ENCODE data around the gene RPGRIP1L. TPM values are rescaled to one million over a fixed set of nuclear protein-coding genes. Genes with fewer than 3 reads are reported as not detected.
A peak's percentile ranks its signal among the peaks of the same experiment; 100 is the strongest.

The RPGRIP1L gene
- total and polyA plus RNA-seq, 3 donors from 2014 or later = 22.0 to 37.4 (median 23.0) TPM

DNA sequence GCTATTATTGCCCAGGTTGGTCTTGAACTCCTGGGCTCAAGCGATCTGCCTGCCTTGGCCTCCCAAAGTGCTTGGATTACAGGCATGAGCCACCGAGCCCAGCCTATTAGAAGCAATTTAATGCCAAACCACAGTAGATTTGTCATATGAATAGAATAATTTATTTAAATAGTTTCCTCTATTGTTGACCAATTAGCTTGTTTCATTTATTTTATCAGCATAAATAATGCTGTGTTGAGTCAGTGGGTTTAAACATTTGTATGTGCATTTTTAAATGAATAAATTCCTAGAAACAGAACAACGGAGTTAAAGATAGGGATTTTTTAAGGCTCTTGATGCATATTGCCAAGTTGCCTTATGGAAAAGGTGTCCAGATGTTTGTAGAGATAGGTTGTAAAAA lies 27.0 kb upstream of the RPGRIP1L start:
- H3K9me3 ChIP-seq = no peaks in the 10 kb centered on the region
- no peak for DNase-seq
- H3K4me3 ChIP-seq = no peak overlapping the region
- H3K27ac ChIP-seq = no peak overlapping the region
- no peaks in the 10 kb centered on the region for H3K36me3 ChIP-seq (ENCODE audit: low read depth, missing control alignments)
- TF ChIP-seq POLR2A (IDR thresholded peaks at IDR 0.05) = no peak
- TF ChIP-seq, protein P1, sequence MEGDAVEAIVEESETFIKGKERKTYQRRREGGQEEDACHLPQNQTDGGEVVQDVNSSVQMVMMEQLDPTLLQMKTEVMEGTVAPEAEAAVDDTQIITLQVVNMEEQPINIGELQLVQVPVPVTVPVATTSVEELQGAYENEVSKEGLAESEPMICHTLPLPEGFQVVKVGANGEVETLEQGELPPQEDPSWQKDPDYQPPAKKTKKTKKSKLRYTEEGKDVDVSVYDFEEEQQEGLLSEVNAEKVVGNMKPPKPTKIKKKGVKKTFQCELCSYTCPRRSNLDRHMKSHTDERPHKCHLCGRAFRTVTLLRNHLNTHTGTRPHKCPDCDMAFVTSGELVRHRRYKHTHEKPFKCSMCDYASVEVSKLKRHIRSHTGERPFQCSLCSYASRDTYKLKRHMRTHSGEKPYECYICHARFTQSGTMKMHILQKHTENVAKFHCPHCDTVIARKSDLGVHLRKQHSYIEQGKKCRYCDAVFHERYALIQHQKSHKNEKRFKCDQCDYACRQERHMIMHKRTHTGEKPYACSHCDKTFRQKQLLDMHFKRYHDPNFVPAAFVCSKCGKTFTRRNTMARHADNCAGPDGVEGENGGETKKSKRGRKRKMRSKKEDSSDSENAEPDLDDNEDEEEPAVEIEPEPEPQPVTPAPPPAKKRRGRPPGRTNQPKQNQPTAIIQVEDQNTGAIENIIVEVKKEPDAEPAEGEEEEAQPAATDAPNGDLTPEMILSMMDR (IDR thresholded peaks at IDR 0.05) = no peak
- peaks cover 9% of the 10 kb centered on the region for H3K4me1 ChIP-seq
- no peaks in the 10 kb centered on the region for H3K27me3 ChIP-seq
- intact Hi-C loops (cut with DNase I; ENCODE audit: low total_unique reads) = no loop called here
- WGBS, 2 donors = 88 to 93% methylated on average over 3 of the region's 3 CpGs

DNA sequence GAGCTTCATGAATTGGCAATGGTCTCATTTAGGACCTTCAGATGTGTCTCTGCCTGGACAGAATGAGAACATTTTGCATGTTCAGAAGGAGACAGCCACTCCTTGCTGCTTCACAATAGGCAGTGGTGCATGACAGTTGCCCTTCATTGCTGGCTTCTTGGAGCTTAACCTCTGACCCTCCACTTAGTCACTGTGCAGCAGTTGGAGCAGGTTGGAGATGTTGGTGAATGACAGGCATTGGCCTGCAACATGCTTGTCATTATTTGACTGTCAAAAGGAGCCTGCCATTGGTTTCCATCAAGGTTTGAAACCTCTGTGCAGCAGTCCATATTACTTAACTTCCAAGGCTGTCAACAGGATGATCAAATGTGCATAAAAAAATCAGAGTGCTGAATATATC lies 23.0 kb upstream of the RPGRIP1L start:
- Histone ChIP-seq H3K4me1 (no peaks in the 10 kb centered on the region), H3K9me3 (no peaks in the 10 kb centered on the region), H3K27me3 (no peaks in the 10 kb centered on the region), H3K4me3 (no peak overlapping the region), H3K36me3 (ENCODE audit: low read depth, missing control alignments) (no peaks in the 10 kb centered on the region), H3K27ac (no peak overlapping the region)
- intact Hi-C loops (cut with DNase I; ENCODE audit: low total_unique reads) = no loop called here
- TF ChIP-seq, protein P1 (IDR thresholded peaks at IDR 0.05) = no peak
- TF ChIP-seq POLR2A (IDR thresholded peaks at IDR 0.05) = no peak
- DNase-seq = no peak

DNA sequence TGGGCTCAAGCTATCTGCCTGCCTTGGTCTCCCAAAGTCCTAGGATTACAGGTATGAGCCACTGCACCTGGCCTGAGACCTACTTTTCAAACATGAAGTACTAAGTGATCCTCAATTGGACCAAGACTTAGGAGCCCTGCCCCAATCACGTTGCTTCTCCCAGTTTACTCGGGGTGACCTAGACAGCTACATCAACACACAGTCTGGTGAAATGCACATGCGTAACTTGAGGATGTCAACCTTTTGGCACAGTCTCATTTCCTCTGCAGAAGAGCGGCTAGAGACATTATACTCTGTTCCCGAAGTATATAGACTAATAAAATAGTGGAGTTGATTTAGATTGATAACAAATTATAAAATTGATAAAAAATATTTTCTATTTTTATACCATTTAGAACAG lies 17.4 kb upstream of the RPGRIP1L start:
- no peaks in the 10 kb centered on the region for H3K9me3 ChIP-seq
- no peak for DNase-seq
- H3K27me3 ChIP-seq = no peaks in the 10 kb centered on the region
- H3K36me3 ChIP-seq (ENCODE audit: low read depth, missing control alignments) = no peaks in the 10 kb centered on the region
- no peaks in the 10 kb centered on the region for H3K4me1 ChIP-seq
- H3K4me3 ChIP-seq = no peak overlapping the region
- no peak overlapping the region for H3K27ac ChIP-seq
- intact Hi-C loops (cut with DNase I; ENCODE audit: low total_unique reads) = no loop called here
- 90 to 94% methylated on average over 5 of the region's 5 CpGs for WGBS, 2 donors
- no peak for TF ChIP-seq POLR2A (IDR thresholded peaks at IDR 0.05)
- TF ChIP-seq, protein P1 (IDR thresholded peaks at IDR 0.05) = no peak

DNA sequence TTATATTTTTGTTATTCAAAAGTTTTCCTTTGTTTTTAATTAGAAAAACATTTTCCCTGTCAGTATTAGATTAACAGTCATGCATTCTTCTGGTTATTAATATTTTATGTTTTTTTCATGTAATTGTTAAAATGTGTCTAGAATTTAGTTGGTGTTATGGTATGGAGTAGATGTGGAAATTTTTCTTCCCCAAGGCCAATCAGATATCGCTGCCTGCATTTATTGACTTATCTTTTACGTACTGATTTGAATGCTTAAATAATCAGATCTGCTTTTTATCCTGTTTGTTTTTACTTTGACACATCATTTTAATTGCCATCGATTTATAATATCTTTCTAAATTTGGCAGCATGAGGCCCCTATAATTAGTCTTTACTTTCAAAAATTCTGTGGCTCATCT lies 13.9 kb upstream of the RPGRIP1L start:
- no peaks in the 10 kb centered on the region for H3K9me3 ChIP-seq
- H3K27ac ChIP-seq = no peak overlapping the region
- no peak for DNase-seq
- peaks cover 12% of the 10 kb centered on the region for H3K4me1 ChIP-seq
- intact Hi-C loops (cut with DNase I; ENCODE audit: low total_unique reads) = no loop called here
- H3K4me3 ChIP-seq = no peak overlapping the region
- no peaks in the 10 kb centered on the region for H3K36me3 ChIP-seq (ENCODE audit: low read depth, missing control alignments)
- no peaks in the 10 kb centered on the region for H3K27me3 ChIP-seq
- no peak for TF ChIP-seq POLR2A (IDR thresholded peaks at IDR 0.05)
- TF ChIP-seq, protein P1 (IDR thresholded peaks at IDR 0.05) = no peak
- WGBS, 2 donors = 70 to 73% methylated on average over 3 of the region's 3 CpGs

DNA sequence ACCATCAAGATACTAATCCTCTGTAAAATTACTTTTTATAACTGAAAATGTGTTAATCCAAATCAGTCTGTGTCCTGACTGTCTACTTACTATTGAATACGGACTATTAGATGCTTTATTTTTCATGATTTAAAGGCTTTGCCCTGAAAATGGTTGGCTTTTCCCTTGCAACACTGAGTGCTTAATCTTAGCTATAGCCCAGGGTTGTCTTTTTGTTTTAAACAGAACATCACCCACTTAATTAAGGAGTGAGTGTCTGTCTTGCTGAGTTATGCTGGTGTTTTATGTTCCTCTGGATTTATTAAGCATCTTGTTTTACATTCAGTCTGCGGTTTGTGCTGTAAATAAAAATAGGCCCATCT lies 11.3 kb upstream of the RPGRIP1L start:
- Histone ChIP-seq H3K36me3 (ENCODE audit: low read depth, missing control alignments) (no peaks in the 10 kb centered on the region), H3K9me3 (no peaks in the 10 kb centered on the region), H3K4me3 (no peak overlapping the region), H3K27ac (peak overlapping the region in 1 of 2 donors; percentile 32), H3K4me1 (peaks cover 12% of the 10 kb centered on the region), H3K27me3 (no peaks in the 10 kb centered on the region)
- TF ChIP-seq POLR2A (IDR thresholded peaks at IDR 0.05) = no peak
- DNase-seq = no peak
- intact Hi-C loops (cut with DNase I; ENCODE audit: low total_unique reads) = no loop called here
- WGBS, 2 donors = 66 to 68% methylated on average over 2 of the region's 2 CpGs
